Measurements from ENCODE around the gene GNAT1.

DNA sequence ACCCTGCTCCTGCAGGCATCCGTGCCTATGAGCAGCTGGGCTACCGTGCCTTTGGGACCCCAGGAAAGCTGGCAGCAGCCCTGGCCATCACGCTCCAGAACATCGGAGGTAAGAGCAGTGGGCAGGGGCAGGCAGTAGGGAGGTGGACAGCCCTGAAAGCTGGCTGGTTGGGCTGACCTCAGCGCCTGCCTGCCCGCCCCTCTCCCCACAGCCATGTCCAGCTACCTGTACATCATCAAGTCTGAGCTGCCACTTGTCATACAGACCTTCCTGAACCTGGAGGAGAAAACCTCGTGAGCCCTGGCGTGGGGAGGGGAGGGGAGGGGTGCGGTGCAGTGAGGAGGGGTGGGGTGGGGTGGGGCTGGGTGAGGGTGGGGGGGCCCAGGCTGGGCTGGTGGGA is 24.1 kb downstream of the GNAT1 start:
- TF ChIP-seq, protein P1, sequence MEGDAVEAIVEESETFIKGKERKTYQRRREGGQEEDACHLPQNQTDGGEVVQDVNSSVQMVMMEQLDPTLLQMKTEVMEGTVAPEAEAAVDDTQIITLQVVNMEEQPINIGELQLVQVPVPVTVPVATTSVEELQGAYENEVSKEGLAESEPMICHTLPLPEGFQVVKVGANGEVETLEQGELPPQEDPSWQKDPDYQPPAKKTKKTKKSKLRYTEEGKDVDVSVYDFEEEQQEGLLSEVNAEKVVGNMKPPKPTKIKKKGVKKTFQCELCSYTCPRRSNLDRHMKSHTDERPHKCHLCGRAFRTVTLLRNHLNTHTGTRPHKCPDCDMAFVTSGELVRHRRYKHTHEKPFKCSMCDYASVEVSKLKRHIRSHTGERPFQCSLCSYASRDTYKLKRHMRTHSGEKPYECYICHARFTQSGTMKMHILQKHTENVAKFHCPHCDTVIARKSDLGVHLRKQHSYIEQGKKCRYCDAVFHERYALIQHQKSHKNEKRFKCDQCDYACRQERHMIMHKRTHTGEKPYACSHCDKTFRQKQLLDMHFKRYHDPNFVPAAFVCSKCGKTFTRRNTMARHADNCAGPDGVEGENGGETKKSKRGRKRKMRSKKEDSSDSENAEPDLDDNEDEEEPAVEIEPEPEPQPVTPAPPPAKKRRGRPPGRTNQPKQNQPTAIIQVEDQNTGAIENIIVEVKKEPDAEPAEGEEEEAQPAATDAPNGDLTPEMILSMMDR (IDR thresholded peaks at IDR 0.05): no peak
- no peak for TF ChIP-seq EZH2 (IDR thresholded peaks at IDR 0.05; ENCODE audit: borderline replicate concordance, insufficient read depth, low read depth, low read length, poor library complexity, severe bottlenecking)
